NCI-H226 (cell line): ENCODE measurements around the gene GAS1.

Source experiments
- DNase-seq: peaks from one replicate; pipeline ENCODE4 v3.0.0-alpha.2; 2015

The GAS1 gene, protein sequence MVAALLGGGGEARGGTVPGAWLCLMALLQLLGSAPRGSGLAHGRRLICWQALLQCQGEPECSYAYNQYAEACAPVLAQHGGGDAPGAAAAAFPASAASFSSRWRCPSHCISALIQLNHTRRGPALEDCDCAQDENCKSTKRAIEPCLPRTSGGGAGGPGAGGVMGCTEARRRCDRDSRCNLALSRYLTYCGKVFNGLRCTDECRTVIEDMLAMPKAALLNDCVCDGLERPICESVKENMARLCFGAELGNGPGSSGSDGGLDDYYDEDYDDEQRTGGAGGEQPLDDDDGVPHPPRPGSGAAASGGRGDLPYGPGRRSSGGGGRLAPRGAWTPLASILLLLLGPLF

DNA sequence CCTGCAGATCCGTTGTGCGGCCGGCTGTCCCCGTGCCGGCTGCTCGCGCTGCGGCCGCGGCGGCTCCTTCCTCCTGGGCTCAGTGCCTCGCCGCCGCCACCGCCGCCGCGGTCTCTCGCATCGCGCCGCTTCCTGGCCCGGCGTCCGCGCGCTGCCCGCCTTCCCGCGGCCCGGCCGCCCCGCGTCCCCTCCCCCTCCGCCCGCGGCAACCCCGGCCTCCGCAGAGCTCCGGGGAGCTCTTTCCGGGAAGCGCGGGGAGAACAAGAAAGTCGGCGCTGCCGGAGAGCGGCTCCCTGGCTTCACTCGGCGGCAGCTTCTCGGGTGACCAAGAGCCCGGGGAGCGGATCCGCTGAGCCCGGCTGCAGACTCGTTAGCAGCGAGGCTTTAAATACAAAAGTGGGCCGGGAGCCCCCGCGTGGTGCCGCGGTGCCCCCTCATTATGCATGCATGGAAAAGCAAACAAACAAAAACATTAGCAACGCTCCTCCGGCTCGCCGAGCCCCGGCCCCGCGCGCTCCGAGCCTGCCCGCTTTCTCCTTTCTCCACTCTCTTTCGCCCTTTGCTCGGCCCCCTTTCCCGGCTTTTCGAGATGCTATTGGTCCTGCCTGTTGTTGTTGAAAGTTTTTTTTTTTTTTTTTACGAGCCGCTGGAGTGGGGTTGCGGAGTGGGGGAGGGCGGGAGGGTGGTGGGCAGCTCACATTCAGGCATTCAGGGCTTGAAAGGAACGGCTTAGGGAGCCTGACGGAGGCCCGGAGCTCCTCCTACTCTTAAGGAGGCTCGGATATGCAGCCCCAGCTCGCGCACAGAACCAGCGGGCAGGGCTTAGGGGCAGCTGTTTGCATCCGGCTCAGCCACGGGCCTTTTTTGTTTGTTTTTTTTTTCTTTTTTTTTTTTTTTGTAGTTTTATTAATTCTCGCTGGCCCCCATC, at the start of gene GAS1:
TSS of gene GAS1 (minus strand) at position 361 of the 928 bp plus-strand sequence. CDS start 727 bp downstream, outside the sequence.
- peak; percentile 93 for DNase-seq

DNA sequence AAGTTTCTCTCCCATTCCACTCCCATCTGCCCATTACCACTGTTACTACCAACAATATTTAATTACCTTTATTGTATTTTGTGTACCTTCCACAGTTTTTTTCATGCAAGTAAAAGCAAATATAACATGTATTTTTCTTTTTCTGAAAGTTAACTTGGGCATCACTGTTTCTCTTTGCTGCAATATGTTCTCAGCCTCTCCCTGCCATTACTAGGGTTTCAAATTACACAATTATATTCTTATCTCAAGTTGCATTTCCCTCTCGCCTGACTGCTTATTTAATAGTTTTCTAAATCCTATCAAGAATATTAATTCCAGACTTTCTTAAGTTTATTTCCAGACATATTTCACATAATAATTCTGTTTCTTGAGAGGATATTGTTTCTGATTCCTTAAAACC, 46.9 kb upstream of the GAS1 start:
- no peak for DNase-seq

DNA sequence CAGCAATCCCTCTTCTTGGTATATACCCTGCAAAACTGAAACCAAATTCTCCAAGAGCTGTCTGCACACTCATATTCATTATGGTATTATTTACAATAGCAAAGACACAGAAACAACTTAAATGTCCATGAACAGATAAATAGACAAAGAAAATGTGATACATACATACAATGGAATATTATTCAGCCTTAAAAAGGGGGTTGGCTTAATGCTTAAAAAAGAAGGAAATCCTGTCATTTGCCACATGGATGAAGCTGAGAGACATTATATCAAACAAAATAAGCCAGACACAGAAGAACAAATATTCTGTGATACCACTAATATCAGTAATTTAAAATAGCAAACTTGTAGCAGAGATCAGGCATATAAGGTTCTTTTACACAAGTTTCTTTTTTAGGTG, 46.5 kb upstream of the GAS1 start:
- no peak for DNase-seq

DNA sequence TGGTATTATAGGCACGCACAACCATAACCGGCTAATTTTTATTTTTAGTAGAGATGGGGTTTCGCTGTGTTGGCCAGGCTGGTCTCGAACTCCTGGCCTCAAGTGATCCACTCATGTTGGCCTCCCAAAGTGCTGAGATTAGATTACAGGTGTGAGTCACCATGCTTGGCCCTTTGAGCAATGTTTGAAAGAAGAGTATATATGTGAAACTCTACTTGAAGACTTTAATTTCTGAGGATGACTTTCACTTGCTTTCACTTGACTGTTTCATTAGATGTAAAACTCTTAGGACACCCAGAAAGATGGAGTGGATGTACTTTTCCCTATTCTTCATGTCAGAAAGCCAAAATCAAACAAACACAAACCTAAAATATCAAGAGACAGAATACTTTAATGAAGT, 43.8 kb upstream of the GAS1 start:
- DNase-seq, result no peak

DNA sequence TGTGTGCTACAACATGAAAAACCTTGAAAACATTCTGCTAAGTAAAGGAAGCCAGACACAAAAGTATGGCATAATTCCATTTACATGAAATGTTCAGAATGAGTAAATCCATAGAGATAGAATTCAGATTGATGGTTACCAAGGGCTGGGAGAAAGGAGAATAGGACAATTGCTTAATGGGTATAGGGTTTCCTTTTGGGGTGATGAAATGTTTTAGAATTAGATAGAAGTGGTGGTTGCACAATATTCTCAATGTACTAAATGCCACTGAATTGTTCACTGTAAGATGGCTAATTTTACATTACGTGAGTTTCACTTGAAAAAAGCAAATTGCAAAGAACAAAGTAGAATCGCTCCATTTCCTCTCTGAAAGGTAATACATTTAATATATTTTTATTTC, 43.0 kb upstream of the GAS1 start:
- no peak for DNase-seq

DNA sequence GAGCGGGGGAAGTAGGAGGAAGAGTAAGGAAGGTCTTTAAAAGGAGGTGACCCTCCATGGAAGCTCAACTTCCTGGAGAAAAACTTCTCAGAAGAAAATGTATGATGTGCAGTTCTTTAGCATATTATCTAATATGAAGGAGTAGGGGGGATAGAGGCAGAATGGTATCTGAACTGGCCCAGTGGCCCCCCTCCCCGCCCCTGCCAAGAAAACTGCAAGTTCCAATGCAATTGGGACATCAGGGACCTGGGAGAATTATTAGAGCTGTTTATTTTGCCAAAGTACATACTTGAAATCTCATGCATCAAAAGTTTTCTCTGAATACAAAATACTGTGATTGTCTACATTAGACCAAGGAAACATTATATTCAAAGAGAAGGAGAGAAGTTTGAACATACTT, 40.6 kb upstream of the GAS1 start:
- no peak for DNase-seq

DNA sequence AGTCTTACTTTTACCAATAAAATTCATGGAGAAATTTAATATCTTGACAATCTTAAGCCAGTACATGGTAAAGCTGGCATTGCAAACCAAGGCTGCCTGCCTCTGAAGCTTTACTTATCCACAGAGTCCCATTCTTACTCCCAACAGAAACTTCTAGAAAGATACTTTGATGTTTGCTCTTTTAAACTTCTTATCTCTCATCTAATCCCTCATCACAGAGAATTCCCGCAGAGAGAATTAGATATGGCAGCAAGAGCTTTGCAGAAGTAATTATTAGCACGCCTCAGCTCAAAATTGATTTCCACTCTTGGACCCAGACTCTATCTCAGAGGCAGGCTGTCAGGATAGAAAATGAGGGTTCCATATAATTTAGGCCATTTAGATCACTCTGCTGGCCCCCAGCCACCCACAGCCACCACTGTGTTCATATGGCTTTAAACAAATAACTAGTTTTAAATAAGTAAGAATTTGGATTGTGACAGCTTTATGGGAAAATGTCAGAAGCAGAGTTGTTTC, 37.9 kb upstream of the GAS1 start:
- DNase-seq, result no peak

DNA sequence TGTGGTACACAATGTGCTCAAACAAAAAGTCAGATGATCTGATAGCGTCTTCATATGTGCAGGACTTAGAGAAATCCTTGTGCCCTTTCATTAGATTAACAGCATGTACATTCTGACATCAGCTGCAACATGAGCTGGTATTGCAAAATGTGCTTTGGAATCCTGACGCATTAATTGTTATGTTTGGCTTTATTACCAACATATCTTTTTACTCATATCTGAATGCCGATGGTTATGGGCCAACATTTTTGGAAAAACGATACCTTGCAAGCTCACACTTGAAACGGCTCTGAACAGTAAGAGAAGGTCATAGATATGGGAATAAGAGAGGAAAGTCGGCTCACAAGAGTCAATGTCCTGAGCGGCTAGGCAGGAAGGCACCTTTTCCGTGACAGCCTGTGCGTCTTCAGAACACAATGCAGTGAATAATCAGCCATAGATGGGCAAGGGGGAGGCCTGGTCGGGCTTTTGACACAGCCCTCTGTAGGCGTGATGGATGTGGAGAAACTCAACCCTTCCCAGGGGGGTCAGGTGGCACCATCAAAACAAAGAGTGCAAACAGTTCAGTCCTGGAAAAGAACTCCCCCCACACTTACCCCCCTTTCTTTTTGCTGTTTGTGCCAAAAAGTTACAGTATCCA, 36.4 kb upstream of the GAS1 start:
- DNase-seq, result peak; percentile 87

DNA sequence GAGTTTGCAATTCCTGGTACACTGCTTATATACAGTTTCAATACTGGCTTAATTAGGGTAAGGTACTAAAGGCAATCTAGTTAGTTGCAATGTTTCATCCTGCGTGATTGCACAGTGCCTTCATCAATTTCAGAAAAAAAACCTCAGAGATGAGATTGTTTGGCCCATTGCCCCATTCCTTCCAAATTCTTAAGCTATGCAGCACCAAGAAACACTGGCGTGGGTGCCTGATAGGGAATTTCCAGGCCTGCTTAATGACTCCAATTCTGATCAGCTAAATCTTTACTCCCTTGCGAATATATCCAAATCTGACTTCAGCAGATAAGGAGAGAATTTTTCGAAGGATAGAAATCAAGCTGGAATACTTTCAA, 35.9 kb upstream of the GAS1 start:
- peak; percentile 83 for DNase-seq

DNA sequence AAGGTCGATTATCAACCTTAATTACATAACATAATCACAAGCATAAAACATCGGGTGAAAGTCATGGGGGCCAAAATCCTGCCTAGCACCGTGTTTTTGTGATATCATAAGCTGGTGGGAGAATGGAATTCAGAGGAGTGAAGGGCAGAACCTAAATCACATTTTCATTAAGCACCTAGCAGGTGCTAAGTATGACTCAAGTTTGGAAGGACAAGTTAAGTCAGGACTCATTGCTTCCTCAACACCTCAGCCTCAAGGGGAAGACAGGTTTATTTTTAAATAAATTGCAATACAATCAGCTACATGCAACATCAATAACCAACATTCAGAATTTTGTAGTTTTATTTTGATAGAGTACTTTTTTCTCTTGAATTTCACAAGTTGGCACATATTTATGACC, 33.5 kb upstream of the GAS1 start:
- DNase-seq, result no peak

DNA sequence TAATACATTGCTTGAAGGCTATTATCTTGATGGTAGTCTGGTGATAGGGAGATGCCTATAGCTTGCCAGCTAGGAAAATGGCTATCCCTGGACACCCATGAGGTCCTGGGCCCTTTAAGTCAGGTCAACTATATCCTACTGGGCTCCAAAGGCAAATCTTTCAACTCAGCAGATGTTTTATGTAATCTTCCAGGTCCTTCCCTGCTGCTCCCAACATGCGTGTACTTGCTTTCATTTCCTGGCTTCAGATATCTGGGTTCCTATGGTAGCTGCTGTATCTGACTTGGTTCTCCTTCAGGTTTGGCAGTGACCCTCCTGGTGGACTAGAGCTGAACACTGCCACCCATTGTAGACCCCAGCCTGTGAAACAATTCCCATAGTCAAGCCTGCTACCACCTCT, 32.4 kb upstream of the GAS1 start:
- DNase-seq, result no peak

DNA sequence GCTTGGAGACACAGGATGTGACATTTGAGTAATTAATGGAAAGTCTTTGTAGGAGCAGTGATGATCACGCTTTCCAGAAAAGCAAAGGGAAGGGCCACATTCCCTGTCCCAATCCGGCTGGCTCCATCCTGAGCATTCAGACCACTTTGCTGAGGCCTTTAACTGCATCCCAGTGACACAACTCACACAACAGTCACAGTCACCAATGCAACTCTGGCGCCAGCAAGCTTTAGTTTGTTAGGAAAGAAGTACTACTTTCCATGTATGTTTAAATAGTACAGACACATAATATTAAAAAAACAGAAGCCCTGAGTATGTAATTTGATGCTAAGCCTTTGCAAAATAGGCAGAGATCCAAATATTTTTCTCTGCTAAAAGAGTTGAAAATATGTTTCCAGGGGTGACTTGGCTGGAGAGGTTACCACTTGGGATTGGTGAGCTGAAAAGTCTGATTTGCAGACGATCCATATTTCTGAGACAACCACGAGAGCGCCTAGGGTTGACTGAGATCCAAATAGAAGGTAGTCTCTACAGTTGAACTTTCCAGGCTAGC, 31.7 kb upstream of the GAS1 start:
- DNase-seq, result no peak

DNA sequence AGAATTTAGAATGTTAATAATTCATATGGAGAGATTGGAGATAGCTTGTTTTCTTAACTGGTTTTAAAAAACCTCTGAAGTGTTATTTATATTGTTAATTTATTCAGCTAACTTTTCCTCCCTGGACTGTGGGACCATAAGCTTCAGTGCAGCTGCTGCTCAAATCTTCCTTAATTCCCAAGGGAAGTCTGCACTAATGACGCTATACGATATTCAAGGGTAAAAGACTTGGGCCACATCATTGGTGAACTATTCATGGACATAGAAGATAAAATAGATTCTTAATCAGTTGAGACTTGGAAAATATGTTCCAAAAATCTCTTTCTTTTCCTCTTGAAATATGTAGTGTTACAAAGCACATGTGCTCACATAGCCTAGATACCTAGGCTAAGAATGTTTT, 31.1 kb upstream of the GAS1 start:
- no peak for DNase-seq

DNA sequence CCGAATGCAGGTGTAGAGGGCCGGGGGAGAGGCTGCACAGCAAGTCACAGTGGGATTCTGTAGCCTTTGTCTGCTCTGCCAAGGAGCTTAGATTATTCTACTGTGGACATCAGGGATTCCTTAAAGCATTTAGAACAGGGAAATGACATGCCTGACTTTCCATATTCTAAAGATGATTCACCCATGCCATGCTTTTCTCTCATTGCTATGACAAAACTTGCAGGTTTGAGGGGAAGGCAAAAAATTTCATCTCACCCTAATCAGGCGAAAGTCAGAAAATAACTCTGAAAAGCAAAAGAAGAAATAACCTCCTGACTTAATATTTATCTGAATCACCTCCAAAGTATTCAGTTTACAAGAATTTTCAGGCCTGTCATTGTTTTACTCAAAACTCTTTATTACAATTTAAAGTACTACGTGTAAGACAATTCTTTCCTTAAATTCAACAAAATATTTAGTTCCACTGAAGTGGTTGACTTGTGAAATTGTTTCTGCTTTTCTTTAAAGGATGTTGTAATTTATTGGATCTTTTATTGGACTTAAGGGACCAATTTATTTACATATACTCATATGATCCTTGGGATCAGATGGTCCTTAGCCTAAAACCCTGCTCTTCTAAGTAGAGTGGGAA, 30.0 kb upstream of the GAS1 start:
- no peak for DNase-seq

DNA sequence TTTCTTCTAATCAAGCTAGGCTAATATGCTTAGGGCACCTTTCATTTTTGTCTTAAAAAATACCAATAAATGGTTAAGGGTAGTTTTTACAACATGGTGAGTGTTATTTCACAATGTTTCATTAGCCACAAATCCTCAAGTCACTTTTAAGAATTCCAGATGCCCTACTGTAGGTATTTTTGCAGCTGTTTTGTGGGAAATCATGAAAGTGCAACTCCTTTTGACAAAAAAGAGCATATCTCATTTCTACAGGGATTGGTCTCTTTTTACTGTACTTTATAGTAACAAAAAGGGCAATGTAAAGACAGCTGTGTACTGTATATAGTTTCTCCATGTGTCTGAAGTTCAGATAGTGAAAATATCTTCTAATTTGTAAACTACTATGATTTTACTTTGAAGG, 28.3 kb upstream of the GAS1 start:
- no peak for DNase-seq

DNA sequence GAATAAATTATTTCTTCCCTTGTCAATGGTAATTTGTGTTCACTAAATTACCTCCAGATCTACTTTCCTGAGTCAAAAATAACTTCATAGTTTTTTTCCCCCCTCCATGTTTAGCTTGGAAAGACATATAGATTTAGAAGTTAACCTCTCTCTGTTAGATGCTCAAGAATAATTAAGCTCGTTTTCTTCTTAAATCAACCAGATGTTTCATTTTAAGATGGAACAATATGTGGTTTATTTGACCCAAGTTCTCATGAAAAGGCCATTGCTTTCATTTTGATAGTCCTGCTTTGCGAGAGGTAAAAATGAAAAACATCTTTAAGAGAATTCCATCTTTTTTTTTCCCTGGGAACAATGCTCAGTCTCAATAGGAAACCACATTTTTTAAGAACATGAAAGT, 27.7 kb upstream of the GAS1 start:
- DNase-seq, result no peak

DNA sequence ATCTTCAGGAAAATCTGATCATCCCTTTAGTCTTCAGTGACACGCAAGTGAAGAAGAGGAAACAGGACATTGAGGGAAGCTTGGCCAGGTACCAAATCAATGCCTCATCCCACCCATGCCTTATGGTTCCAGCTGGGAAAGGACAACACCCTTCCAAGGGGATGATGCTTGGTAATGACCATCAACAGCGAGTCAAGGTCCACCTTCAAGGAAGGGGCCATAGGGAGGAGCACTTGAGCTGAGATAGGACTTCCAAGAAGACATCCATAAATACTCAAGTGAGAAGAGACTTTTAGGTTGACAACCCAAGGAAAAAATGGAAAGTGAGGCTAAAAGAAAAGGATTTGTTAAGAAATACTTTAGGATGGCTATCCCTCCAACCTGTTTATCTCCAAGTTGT, 27.1 kb upstream of the GAS1 start:
- DNase-seq, result no peak

DNA sequence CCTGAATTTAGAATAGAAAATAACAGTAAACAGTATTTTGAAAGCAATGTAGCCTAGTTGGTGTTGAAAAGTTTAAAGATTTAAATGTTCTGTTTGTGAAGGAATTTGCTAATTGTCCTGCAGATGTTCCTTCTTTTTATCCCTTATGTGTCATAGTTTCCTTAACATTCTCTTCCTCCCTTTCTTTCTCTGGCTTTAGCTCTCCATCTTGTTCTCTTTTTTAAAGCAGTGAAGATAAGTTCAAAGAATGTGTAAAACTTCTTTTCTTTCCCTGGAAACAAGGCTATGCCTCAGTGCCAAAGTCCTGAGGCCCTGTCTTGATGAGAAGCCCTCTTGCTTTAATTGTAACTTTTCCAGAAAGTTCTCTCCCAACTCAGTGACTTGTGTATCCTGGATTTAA, 24.4 kb upstream of the GAS1 start:
- no peak for DNase-seq

DNA sequence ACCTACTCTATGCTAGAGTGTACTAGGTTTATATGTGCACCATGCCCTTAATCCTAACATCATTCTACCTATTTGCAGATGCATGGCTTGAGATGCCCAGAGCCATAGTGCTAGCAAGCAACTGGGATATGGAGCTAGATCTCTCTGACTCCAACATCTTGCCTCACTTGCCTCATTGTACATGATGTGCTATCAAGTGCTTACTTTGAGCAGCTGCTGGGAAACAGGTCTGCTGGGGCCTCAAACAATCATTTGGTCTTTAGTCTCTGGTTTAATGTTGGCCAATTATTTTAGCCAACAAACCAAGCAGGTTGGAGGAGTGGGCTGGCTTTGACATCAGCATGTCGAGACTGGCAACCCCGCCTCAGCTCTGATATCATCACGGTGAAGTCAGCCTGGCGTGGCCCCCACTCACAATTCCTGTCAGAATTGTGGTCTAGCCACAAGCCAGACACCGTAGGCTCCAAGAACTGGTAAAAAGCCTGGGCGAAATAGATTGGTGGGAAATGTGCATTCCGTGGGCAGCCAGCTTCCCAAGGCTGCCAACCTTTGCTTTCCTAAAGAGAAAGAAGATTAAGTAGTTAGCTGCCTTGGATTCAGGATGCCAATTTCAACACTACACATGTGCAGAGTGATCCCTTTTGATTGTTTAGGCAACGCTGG, 21.1 kb upstream of the GAS1 start:
- DNase-seq, result peak; percentile 72

DNA sequence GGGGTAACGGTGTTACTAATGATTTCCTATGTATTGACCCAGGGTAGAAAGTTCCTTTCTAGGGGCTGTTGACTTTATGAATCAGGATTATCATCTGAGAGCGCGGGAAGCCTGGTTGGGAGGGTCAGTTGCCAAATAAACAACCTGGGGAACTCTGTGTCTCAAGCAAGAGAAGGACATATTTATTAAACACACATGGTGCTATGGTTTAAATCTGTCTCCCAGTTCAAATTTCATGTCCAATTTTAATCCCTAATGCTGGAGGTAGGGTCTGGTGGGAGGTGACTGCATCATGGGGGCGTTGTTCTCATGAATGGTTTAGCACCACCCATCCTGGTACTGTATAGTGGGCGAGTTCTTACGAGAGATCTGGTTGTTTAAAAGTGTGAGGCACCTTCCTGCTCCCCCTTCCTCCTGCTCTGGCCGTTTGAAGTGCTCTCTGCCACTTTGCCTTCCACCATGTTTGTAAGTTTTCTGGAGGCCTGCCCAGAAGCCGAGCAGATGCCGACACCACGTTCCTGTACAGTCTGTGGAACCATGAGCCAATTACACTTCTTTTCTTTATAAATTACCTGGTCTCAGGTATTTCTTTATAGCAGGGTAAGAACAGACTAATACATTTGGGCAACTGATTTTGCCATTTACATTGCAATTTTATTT, 19.7 kb upstream of the GAS1 start:
- no peak for DNase-seq

DNA sequence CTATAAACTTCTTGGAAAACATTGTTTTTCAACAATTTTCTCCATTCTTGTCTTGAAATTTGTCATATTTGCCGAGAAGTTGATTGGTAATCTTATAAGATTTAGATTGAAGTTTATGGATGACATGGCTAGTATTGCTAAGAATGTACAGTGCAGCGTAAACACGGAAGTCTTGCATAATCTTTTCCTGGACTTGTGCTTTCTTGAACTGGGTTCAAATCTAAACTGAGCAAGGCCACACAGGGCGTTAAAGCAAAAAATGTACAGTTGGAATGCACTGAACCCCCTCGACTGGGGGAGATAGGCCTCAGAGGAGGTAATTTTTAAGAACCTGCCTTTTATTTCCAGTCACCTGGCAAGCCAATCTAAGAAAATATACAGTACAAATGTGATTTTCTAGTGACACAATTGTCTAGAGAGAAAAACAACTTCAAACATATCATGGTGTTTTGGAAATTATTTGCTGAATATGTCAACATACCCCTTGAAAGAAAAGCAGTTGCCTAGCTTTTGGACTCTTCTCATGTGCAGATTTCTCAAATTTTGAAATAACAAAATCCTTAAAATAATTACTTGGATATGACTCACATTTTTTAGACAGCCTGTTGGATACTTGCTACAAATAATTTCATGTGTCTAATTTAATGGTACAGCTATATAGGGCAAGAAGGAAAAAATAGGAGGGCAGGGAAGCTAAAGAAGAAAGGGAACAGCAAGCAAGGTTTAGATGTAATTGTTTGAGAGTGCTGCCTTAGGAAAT, 18.5 kb upstream of the GAS1 start:
- no peak for DNase-seq
